ENCODE results near the gene FAM50B. TPM values are rescaled to one million over a fixed set of nuclear protein-coding genes. Genes with fewer than 3 reads are reported as not detected.

The FAM50B gene
- 10 to 100 TPM in 3 of 6 donors, 1 to 10 TPM in 3; 2.5 to 14.8 (median 9.0) TPM for polyA plus RNA-seq (ENCODE audit: low read depth in 6 of 6)

- Mint-ChIP-seq H3K4me1 (peaks cover 6 to 14% (median 7%) of the 10 kb centered on the region in 3 donors), H3K36me3 (no peaks in the 10 kb centered on the region), H3K4me3 (peak within 1 kb of the TSS; percentile 73 to 91 (median 88)), H3K9me3 (peaks cover 0 to 4% (median 0%) of the 10 kb centered on the region in 7 donors), H3K27ac (peak within 1 kb of the TSS; percentile 50 to 81 (median 76)), H3K27me3 (no peaks in the 10 kb centered on the region)
- DNase-seq (peak; percentile 88), ATAC-seq (ENCODE audit: low read depth in 2 of 2) (peak; percentile 94 to 96)
Observed at GRCh38 chr6:3848925-3849605, at the start of gene FAM50B. Gene FAM50B (plus strand): TSS chr6:3849373. CDS start chr6:3849812, 439 bp downstream.

- H3K27ac Mint-ChIP-seq, result no peak overlapping the region
Observed at GRCh38 chr6:3799719-3800118, 49.5 kb upstream of the FAM50B start.

GRCh38 chr6:3800850-3801591 lies 48.2 kb upstream of the FAM50B start:
- DNase-seq (no peak), ATAC-seq (ENCODE audit: low read depth in 2 of 2) (no peak)
- peaks cover 0 to 2% (median 0%) of the 10 kb centered on the region in 7 donors for H3K9me3 Mint-ChIP-seq
- no peak overlapping the region for H3K27ac Mint-ChIP-seq
- H3K36me3 Mint-ChIP-seq, result no peaks in the 10 kb centered on the region
- peaks cover 0 to 7% (median 0%) of the 10 kb centered on the region in 3 donors for H3K27me3 Mint-ChIP-seq
- peak overlapping the region in 1 of 8 donors; percentile 5 for H3K4me3 Mint-ChIP-seq
- H3K4me1 Mint-ChIP-seq, result peaks cover 20 to 33% (median 22%) of the 10 kb centered on the region in 3 donors

More at GRCh38 chr6:3799719-3800118, 49.5 kb upstream of the FAM50B start:
- Mint-ChIP-seq H3K27me3 (peaks cover 0 to 3% (median 0%) of the 10 kb centered on the region in 3 donors), H3K36me3 (no peaks in the 10 kb centered on the region), H3K4me1 (peaks cover 20 to 33% (median 22%) of the 10 kb centered on the region in 3 donors), H3K4me3 (no peak overlapping the region), H3K9me3 (peaks cover 0 to 2% (median 0%) of the 10 kb centered on the region in 7 donors)
- no peak for DNase-seq
- no peak for ATAC-seq (ENCODE audit: low read depth in 2 of 2)

- ATAC-seq (ENCODE audit: low read depth in 2 of 2) (no peak), DNase-seq (no peak)
- no peaks in the 10 kb centered on the region for H3K36me3 Mint-ChIP-seq
- peaks cover 20 to 33% (median 22%) of the 10 kb centered on the region in 3 donors for H3K4me1 Mint-ChIP-seq
- H3K4me3 Mint-ChIP-seq, result no peak overlapping the region
- H3K9me3 Mint-ChIP-seq, result peaks cover 0 to 2% (median 0%) of the 10 kb centered on the region in 7 donors
- peaks cover 0 to 7% (median 0%) of the 10 kb centered on the region in 3 donors for H3K27me3 Mint-ChIP-seq
- no peak overlapping the region for H3K27ac Mint-ChIP-seq
Observed at GRCh38 chr6:3801960-3802359, 47.2 kb upstream of the FAM50B start.

- ATAC-seq (ENCODE audit: low read depth in 2 of 2), result peak; percentile 83 to 86
- peaks cover 13 to 22% (median 14%) of the 10 kb centered on the region in 3 donors for H3K4me1 Mint-ChIP-seq
- H3K9me3 Mint-ChIP-seq, result peaks cover 0 to 2% (median 0%) of the 10 kb centered on the region in 7 donors
- H3K27me3 Mint-ChIP-seq, result peaks cover 0 to 13% (median 9%) of the 10 kb centered on the region in 3 donors
- H3K27ac Mint-ChIP-seq, result no peak overlapping the region
- H3K4me3 Mint-ChIP-seq, result no peak overlapping the region
- H3K36me3 Mint-ChIP-seq, result no peaks in the 10 kb centered on the region
- DNase-seq, result no peak
Observed at GRCh38 chr6:3803627-3804468, 45.3 kb upstream of the FAM50B start.

- ATAC-seq (ENCODE audit: low read depth in 2 of 2) (no peak), DNase-seq (no peak)
- Mint-ChIP-seq H3K9me3 (peaks cover 0 to 2% (median 0%) of the 10 kb centered on the region in 7 donors), H3K27ac (no peak overlapping the region), H3K4me3 (no peak overlapping the region), H3K27me3 (peaks cover 0 to 13% (median 9%) of the 10 kb centered on the region in 3 donors), H3K4me1 (peaks cover 4 to 15% (median 7%) of the 10 kb centered on the region in 3 donors), H3K36me3 (no peaks in the 10 kb centered on the region)
Observed at GRCh38 chr6:3804964-3805363, 44.2 kb upstream of the FAM50B start.

- H3K36me3 Mint-ChIP-seq, result no peaks in the 10 kb centered on the region
- H3K9me3 Mint-ChIP-seq, result peaks cover 0 to 2% (median 0%) of the 10 kb centered on the region in 7 donors
- H3K27me3 Mint-ChIP-seq, result peaks cover 0 to 15% (median 13%) of the 10 kb centered on the region in 3 donors
- ATAC-seq (ENCODE audit: low read depth in 2 of 2) (no peak), DNase-seq (no peak)
- peak overlapping the region in 2 of 6 donors; percentile 5 to 15 for H3K27ac Mint-ChIP-seq
- H3K4me3 Mint-ChIP-seq, result no peak overlapping the region
- peaks cover 4 to 15% (median 7%) of the 10 kb centered on the region in 3 donors for H3K4me1 Mint-ChIP-seq
Observed at GRCh38 chr6:3805448-3806123, 43.6 kb upstream of the FAM50B start.

GRCh38 chr6:3806169-3806922 lies 42.8 kb upstream of the FAM50B start:
- peaks cover 0 to 20% (median 16%) of the 10 kb centered on the region in 3 donors for H3K27me3 Mint-ChIP-seq
- DNase-seq, result no peak

GRCh38 chr6:3808199-3808598 lies 41.0 kb upstream of the FAM50B start:
- Mint-ChIP-seq H3K27ac (no peak overlapping the region), H3K27me3 (peaks cover 0 to 26% (median 19%) of the 10 kb centered on the region in 3 donors), H3K9me3 (peaks cover 0 to 2% (median 0%) of the 10 kb centered on the region in 7 donors), H3K36me3 (no peaks in the 10 kb centered on the region), H3K4me1 (peaks cover 4 to 17% (median 12%) of the 10 kb centered on the region in 3 donors), H3K4me3 (no peak overlapping the region)
- ATAC-seq (ENCODE audit: low read depth in 2 of 2), result no peak
- no peak for DNase-seq

More at GRCh38 chr6:3806169-3806922, 42.8 kb upstream of the FAM50B start:
- Mint-ChIP-seq H3K9me3 (peaks cover 0 to 2% (median 0%) of the 10 kb centered on the region in 7 donors), H3K36me3 (no peaks in the 10 kb centered on the region), H3K4me3 (no peak overlapping the region), H3K27ac (no peak overlapping the region), H3K4me1 (peaks cover 4 to 15% (median 7%) of the 10 kb centered on the region in 3 donors)
- ATAC-seq (ENCODE audit: low read depth in 2 of 2), result no peak

GRCh38 chr6:3808759-3809514 lies 40.2 kb upstream of the FAM50B start:
- ATAC-seq (ENCODE audit: low read depth in 2 of 2) (no peak), DNase-seq (no peak)
- Mint-ChIP-seq H3K27me3 (peaks cover 0 to 26% (median 18%) of the 10 kb centered on the region in 3 donors), H3K36me3 (no peaks in the 10 kb centered on the region), H3K27ac (no peak overlapping the region), H3K4me1 (peaks cover 3 to 12% (median 9%) of the 10 kb centered on the region in 3 donors), H3K4me3 (no peak overlapping the region), H3K9me3 (peaks cover 0 to 2% (median 0%) of the 10 kb centered on the region in 7 donors)

GRCh38 chr6:3809515-3809891 lies 39.7 kb upstream of the FAM50B start:
- Mint-ChIP-seq H3K4me1 (peaks cover 0 to 6% (median 5%) of the 10 kb centered on the region in 3 donors), H3K27me3 (peaks cover 0 to 26% (median 18%) of the 10 kb centered on the region in 3 donors), H3K4me3 (no peak overlapping the region), H3K27ac (no peak overlapping the region), H3K36me3 (no peaks in the 10 kb centered on the region), H3K9me3 (no peaks in the 10 kb centered on the region)
- ATAC-seq (ENCODE audit: low read depth in 2 of 2) (no peak), DNase-seq (no peak)

Measured in naive B cell (primary cell).